ENCODE measurements around the gene SPOCK1.

DNA sequence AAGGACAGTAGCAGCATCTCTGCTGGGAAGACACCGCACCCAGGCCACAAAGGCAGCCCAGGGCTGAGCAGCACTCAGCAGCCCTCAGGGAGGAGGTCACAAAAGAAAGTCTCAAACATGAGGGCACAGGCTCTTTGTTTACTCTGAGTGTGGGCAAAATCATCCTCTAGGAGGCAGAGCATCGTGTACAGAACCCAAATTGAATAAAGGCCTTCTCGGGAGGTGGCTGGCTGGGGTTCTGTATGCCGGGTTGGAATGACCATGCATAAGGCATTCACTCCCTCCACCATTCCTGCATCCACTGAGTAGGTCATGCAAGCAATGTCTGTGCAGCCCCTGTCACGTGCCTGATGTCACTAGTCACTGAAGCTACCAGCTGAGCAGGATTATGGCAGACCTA, 412.8 kb downstream of the SPOCK1 start:
- no peak for TF ChIP-seq BHLHE40 (IDR thresholded peaks at IDR 0.05; ENCODE audit: borderline replicate concordance)
- TF ChIP-seq NFRKB (IDR thresholded peaks at IDR 0.05): no peak
- TF ChIP-seq HDGF (IDR thresholded peaks at IDR 0.05; ENCODE audit: borderline replicate concordance): no peak
- TF ChIP-seq L3MBTL2 (conservative IDR thresholded peaks at IDR 0.05): no peak
- no peak for TF ChIP-seq ELF4 (IDR thresholded peaks at IDR 0.05)
- no peak for TF ChIP-seq TARDBP (IDR thresholded peaks at IDR 0.05)
- no peak for TF ChIP-seq CTBP1 (IDR thresholded peaks at IDR 0.05; ENCODE audit: borderline replicate concordance)

Measured in HEK293T (cell line).